GM12878 (cell line): Measurements from ENCODE around the gene VANGL2. TPM values are rescaled to one million over a fixed set of nuclear protein-coding genes. Genes with fewer than 3 reads are reported as not detected.

Experiments used
- ATAC-seq: fragments of 200-7000 bp; cut with Tn5 transposase; 3 replicates; pipeline ENCODE4 v1.9.1; 2020; ENCODE audit warnings: mild to moderate bottlenecking, moderate library complexity
- BruUV-seq: library from RNA; stranded (reverse); fragments of 400-500 nt; replicated peaks from 2 replicates; lab custom pipeline; 2021; lab: Mats Ljungman, UMichigan
- CTCF ChIA-PET: fragments of 300-600 bp; sonication (Branson Sonifier 250); formaldehyde crosslinking; extraction: SDS; loops from one replicate; lab custom pipeline; 2021; ENCODE audit warnings: inconsistent platforms; lab: Yijun Ruan, JAX
- POLR2A ChIA-PET: fragments of 350-600 bp; formaldehyde crosslinking; extraction: SDS; loops from one replicate; lab custom pipeline; 2021; ENCODE audit warnings: inconsistent platforms; lab: Charles Lee
- RAD21 ChIA-PET: fragments of 300-600 bp; sonication (Branson Sonifier 250); formaldehyde crosslinking; loops from one replicate; lab custom pipeline; 2023; ENCODE audit warnings: antibody characterized with exemption; ENCODE audit not compliant: unreplicated experiment; lab: Charles Lee
- SMC1A ChIA-PET: fragments of 300-600 bp; sonication (Branson Sonifier 250); formaldehyde crosslinking; loops from one replicate; lab custom pipeline; 2023; ENCODE audit not compliant: unreplicated experiment, uncharacterized antibody; lab: Charles Lee
- DNase-seq: peaks from one replicate; pipeline ENCODE4 v3.0.0-alpha.2; 2011; ENCODE audit warnings: low read depth, low spot score
- FAIRE-seq: peaks from 3 replicates; lab custom pipeline; 2011; peaks lifted over from hg19 to GRCh38; lab: Jason Lieb, UNC
- H2AFZ ChIP-seq: 2 replicates; pipeline ENCODE4 v1.6.0; 2011; ENCODE audit warnings: low read depth, low read length, control low read depth; ENCODE audit not compliant: control insufficient read depth
- H3K27ac ChIP-seq: 2 replicates; pipeline ENCODE4 v1.5.1; 2011; ENCODE audit warnings: control low read depth; ENCODE audit not compliant: control insufficient read depth, insufficient read depth
- H3K27me3 ChIP-seq, 2 experiments: replicated peaks in 1 of 2; 2 replicates each; pipeline versions ENCODE4 v1.6.0 to v1.6.1; 2011; ENCODE audit warnings: low read length in 1 of 2; ENCODE audit not compliant: control insufficient read depth in 2 of 2, insufficient read depth in 2 of 2
- H3K36me3 ChIP-seq, 2 experiments: 2 replicates each; pipeline ENCODE4 v1.5.1; 2011; ENCODE audit warnings: low read length in 1 of 2; ENCODE audit not compliant: control insufficient read depth in 2 of 2, insufficient read depth in 2 of 2
- H3K4me1 ChIP-seq: 2 replicates; pipeline ENCODE4 v1.6.1; 2011; ENCODE audit warnings: mild to moderate bottlenecking, low read length, moderate library complexity, mixed read lengths; ENCODE audit not compliant: control insufficient read depth, insufficient read depth
- H3K4me2 ChIP-seq: 2 replicates; pipeline ENCODE4 v1.6.0; 2011; ENCODE audit warnings: control low read depth; ENCODE audit not compliant: control insufficient read depth, insufficient read depth
- H3K4me3 ChIP-seq: fragments of 200-600 bp; sonication (generic); 2 replicates; pipeline ENCODE4 v1.5.1; 2016
- H3K79me2 ChIP-seq: 2 replicates; pipeline ENCODE4 v1.6.0; 2011; ENCODE audit warnings: low read length; ENCODE audit not compliant: control insufficient read depth, insufficient read depth
- H3K9ac ChIP-seq: 2 replicates; pipeline ENCODE4 v1.8.0; 2011; ENCODE audit warnings: low read length, control low read depth, mixed read lengths; ENCODE audit not compliant: control insufficient read depth, insufficient read depth
- H3K9me3 ChIP-seq: replicated peaks from 3 replicates; pipeline ENCODE4 v1.5.1; 2011; ENCODE audit warnings: mild to moderate bottlenecking, low read length; ENCODE audit not compliant: control insufficient read depth, insufficient read depth
- H4K20me1 ChIP-seq: 2 replicates; pipeline ENCODE4 v1.6.0; 2011; ENCODE audit not compliant: control insufficient read depth, insufficient read depth
- ASH2L ChIP-seq: fragments of 300-600, 200-600 bp; sonication (generic); IDR thresholded peaks from 2 replicates; pipeline ENCODE4 v1.6.1; 2017; ENCODE audit warnings: low read depth, mild to moderate bottlenecking, borderline replicate concordance
- BMI1 ChIP-seq: fragments of 450-650 bp; IDR thresholded peaks from 2 replicates; pipeline ENCODE4 v1.6.1; 2016; ENCODE audit warnings: mild to moderate bottlenecking, moderate library complexity, borderline replicate concordance
- EZH2 ChIP-seq: IDR thresholded peaks from 2 replicates; pipeline ENCODE4 v1.6.1; 2012; ENCODE audit warnings: low read depth, mild to moderate bottlenecking, control low read depth, inconsistent platforms, low read length, borderline replicate concordance; ENCODE audit not compliant: control insufficient read depth
- HDGF ChIP-seq: fragments of 450-650 bp; IDR thresholded peaks from 2 replicates; pipeline ENCODE4 v1.6.1; 2016; ENCODE audit warnings: antibody characterized with exemption
- IRF3 ChIP-seq: fragments of 450-650 bp; IDR thresholded peaks from 2 replicates; pipeline ENCODE4 v1.6.1; 2014; ENCODE audit warnings: mild to moderate bottlenecking
- IRF5 ChIP-seq: fragments of 450-650 bp; IDR thresholded peaks from 2 replicates; pipeline ENCODE4 v1.6.1; 2017; ENCODE audit warnings: borderline replicate concordance
- RAD51 ChIP-seq: fragments of 450-650 bp; IDR thresholded peaks from 2 replicates; pipeline ENCODE4 v1.6.1; 2016; ENCODE audit warnings: moderate library complexity, mild to moderate bottlenecking, inconsistent platforms
- RB1 ChIP-seq: fragments of 450-650 bp; formaldehyde crosslinking; IDR thresholded peaks from 2 replicates; pipeline ENCODE4 v1.6.1; 2017; ENCODE audit warnings: mild to moderate bottlenecking, borderline replicate concordance
- RCOR1 ChIP-seq: conservative IDR thresholded peaks from 2 replicates; pipeline ENCODE4 v1.6.1; 2012; ENCODE audit warnings: low read depth, low read length, improper control_type of control experiment
- SMARCA5 ChIP-seq: fragments of 450-650 bp; IDR thresholded peaks from 2 replicates; pipeline ENCODE4 v1.6.1; 2017; ENCODE audit warnings: mild to moderate bottlenecking
- SREBF2 ChIP-seq: IDR thresholded peaks from 2 replicates; pipeline ENCODE4 v1.6.1; 2012; ENCODE audit warnings: mild to moderate bottlenecking, low read length
- TBL1XR1 ChIP-seq: IDR thresholded peaks from 2 replicates; pipeline ENCODE4 v1.6.1; 2012; ENCODE audit warnings: low read depth, low read length, improper control_type of control experiment
- TCF12 ChIP-seq: IDR thresholded peaks from 2 replicates; pipeline ENCODE4 v1.6.1; 2011; ENCODE audit warnings: low read depth, mild to moderate bottlenecking, low read length
- ZNF384 ChIP-seq: IDR thresholded peaks from 2 replicates; pipeline ENCODE4 v1.6.1; 2012; ENCODE audit warnings: low read depth, mild to moderate bottlenecking, low read length, improper control_type of control experiment, borderline replicate concordance
- ZNF592 ChIP-seq: fragments of 450-650 bp; IDR thresholded peaks from 2 replicates; pipeline ENCODE4 v1.6.1; 2017; ENCODE audit warnings: mild to moderate bottlenecking, moderate library complexity
- WGBS: methylation state at CpG from one replicate; pipeline ENCODE4 v1.1.6; 2016; ENCODE audit warnings: low lambda C conversion rate; ENCODE audit not compliant: insufficient replicate concordance, insufficient coverage; ENCODE audit errors: missing lambda C conversion rate; 5-methylcytosine and 5-hydroxymethylcytosine counted together
- in situ Hi-C: fragments of 300-500 bp; cut with MboI; formaldehyde crosslinking; loops from 9 replicates; pipeline ENCODE4 v1.14.3; 2018; ENCODE audit warnings: mixed read lengths
- intact Hi-C: fragments of 100-400 bp; cut with micrococcal nuclease; formaldehyde crosslinking; loops from one replicate; pipeline ENCODE4 v1.14.2; 2022; ENCODE audit not compliant: unreplicated experiment
- polyA plus RNA-seq, 11 experiments: library from polyadenylated mRNA; depleted of rRNA in 4 of 11; unstranded in 6 of 11; stranded (reverse) in 5 of 11; fragments of >200 nt; fragmentation: Nextera tagmentation in 4 of 11; fragmentation: Illumina TruSeq in 1 of 11; extraction: Ambion mirVana in 4 of 11; extraction: Trizol in 1 of 11; gene quantifications; 1 replicate in 1 of 11; 2 replicates in 10 of 11; pipeline versions ENCODE4 v1.2.1 to v1.2.3, GENCODE V29; 2011 to 2016; ENCODE audit warnings: inconsistent platforms in 2 of 11, missing spikeins in 2 of 11, low read depth in 1 of 11
- total RNA-seq, 4 experiments: library from RNA; depleted of rRNA in 3 of 4; stranded (reverse); fragments of >200 nt in 3 of 4; fragmentation: Illumina TruSeq in 1 of 4; extraction: Trizol in 1 of 4; gene quantifications; 2 replicates each; pipeline versions ENCODE4 v1.2.1 to v1.2.3, GENCODE V29; 2013 to 2021

VANGL2 gene
- total and polyA plus RNA-seq, 10 of the 15 experiments (the other 5 are each of a cell fraction or from before 2014, with no cell fraction given), result 0.10 to 5.0 (median 0.27) TPM

DNA sequence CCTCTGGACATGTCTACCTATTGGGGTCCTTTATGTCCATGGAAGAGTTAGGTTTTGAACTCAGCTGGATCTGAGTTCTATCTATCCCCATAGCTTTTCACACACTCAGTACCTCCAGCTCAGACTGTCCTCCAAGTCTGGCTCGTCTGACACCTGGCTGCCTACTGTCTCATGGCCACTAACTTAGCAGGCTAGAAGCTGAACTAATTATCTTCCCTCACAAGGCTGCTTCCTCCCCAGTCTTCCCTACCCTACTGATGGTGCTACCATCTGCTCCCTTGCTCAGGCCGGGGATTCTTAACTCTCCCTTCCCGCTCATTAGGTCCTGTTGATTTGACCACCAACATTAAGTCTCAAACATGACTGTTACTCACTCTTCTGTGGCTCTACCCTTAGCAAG, 13.4 kb downstream of the VANGL2 start:
- Histone ChIP-seq H3K9ac (no peak overlapping the region), H3K4me1 (no peaks in the 10 kb centered on the region), H3K79me2 (no peaks in the 10 kb centered on the region), H3K4me2 (no peak overlapping the region), H4K20me1 (no peaks in the 10 kb centered on the region), H2AFZ (no peak overlapping the region), H3K9me3 (no peaks in the 10 kb centered on the region), H3K4me3 (no peak overlapping the region), H3K27ac (no peak overlapping the region), H3K27me3 (no peaks in the 10 kb centered on the region; a peak in 1 of 4 replicates), H3K36me3 (no peaks in the 10 kb centered on the region)
- in situ Hi-C loops (loop anchor here (25.0 kb wide), 1 partner anchor 549 kb away; the partner anchor contains the start of gene ITLN2), intact Hi-C loops (no loop called here)
- ChIA-PET POLR2A (interaction anchor here (0.6 kb wide), 1 partner anchor 112 kb away, joined by 3 read pairs; no protein-coding TSS in a partner anchor), RAD21 (interaction anchor here (1.1 kb wide), 1 partner anchor 193 kb away, joined by 4 read pairs; no protein-coding TSS in a partner anchor), SMC1A (no interaction called here), CTCF (interaction anchor here (0.5 to 1.1 kb wide), 4 partner anchors 110 to 312 kb away, joined by 3 read pairs; no protein-coding TSS in a partner anchor)
- ATAC-seq (no peak), FAIRE-seq (no peak), DNase-seq (no peak)
- no TSS peak for BruUV-seq
- WGBS, result 43% methylated on average over 3 of the region's 3 CpGs
- TF ChIP-seq RAD51 (no peak), HDGF (no peak), RB1 (no peak), IRF3 (no peak), ASH2L (no peak), BMI1 (no peak), ZNF592 (no peak), ZNF384 (no peak), SMARCA5 (no peak), SREBF2 (no peak), TBL1XR1 (no peak), RCOR1 (no peak), TCF12 (no peak), EZH2 (no peak), IRF5 (no peak)
